ENCODE measurements around the gene NKPD1.

GRCh38 chr19:45154064-45154827 lies 6.5 kb downstream of the NKPD1 start:
- TF ChIP-seq CTCF (IDR thresholded peaks at IDR 0.05) (no peak), POLR2AphosphoS5 (IDR thresholded peaks at IDR 0.05) (no peak)

Measured in prostate gland (tissue), 2 donors.